ENCODE measurements around the gene MARCHF3. TPM values are rescaled to one million over a fixed set of nuclear protein-coding genes. Genes with fewer than 3 reads are reported as not detected.
A peak's percentile ranks its signal among the peaks of the same experiment; 100 is the strongest.

MARCHF3 gene
- total and polyA plus RNA-seq, 2 of the 13 experiments (the other 11 are each of a cell fraction or from before 2014, with no cell fraction given), result 4.8 to 11.9 TPM

GRCh38 chr5:127030259-127031146 lies at the start of gene MARCHF3 (continued):
- TF ChIP-seq, protein P1, sequence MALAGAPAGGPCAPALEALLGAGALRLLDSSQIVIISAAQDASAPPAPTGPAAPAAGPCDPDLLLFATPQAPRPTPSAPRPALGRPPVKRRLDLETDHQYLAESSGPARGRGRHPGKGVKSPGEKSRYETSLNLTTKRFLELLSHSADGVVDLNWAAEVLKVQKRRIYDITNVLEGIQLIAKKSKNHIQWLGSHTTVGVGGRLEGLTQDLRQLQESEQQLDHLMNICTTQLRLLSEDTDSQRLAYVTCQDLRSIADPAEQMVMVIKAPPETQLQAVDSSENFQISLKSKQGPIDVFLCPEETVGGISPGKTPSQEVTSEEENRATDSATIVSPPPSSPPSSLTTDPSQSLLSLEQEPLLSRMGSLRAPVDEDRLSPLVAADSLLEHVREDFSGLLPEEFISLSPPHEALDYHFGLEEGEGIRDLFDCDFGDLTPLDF (CRISPR knock-in tag; IDR thresholded peaks at IDR 0.05), result peak; percentile 88
- TF ChIP-seq ZBTB40 (IDR thresholded peaks at IDR 0.05), result no peak
- peak; percentile 51; the same call in 1 of the 2 replicates for TF ChIP-seq ZBTB40 (CRISPR knock-in tag; IDR thresholded peaks at IDR 0.05)
- TF ChIP-seq GZF1 (CRISPR knock-in tag; IDR thresholded peaks at IDR 0.05), result peak; percentile 17; the same call in 1 of the 2 replicates
- 0 out of 2 replicates have a peak, but pooled peaks have one; percentile 46 for TF ChIP-seq ARNTL (CRISPR knock-in tag; IDR thresholded peaks at IDR 0.05)
- TF ChIP-seq, protein P2, sequence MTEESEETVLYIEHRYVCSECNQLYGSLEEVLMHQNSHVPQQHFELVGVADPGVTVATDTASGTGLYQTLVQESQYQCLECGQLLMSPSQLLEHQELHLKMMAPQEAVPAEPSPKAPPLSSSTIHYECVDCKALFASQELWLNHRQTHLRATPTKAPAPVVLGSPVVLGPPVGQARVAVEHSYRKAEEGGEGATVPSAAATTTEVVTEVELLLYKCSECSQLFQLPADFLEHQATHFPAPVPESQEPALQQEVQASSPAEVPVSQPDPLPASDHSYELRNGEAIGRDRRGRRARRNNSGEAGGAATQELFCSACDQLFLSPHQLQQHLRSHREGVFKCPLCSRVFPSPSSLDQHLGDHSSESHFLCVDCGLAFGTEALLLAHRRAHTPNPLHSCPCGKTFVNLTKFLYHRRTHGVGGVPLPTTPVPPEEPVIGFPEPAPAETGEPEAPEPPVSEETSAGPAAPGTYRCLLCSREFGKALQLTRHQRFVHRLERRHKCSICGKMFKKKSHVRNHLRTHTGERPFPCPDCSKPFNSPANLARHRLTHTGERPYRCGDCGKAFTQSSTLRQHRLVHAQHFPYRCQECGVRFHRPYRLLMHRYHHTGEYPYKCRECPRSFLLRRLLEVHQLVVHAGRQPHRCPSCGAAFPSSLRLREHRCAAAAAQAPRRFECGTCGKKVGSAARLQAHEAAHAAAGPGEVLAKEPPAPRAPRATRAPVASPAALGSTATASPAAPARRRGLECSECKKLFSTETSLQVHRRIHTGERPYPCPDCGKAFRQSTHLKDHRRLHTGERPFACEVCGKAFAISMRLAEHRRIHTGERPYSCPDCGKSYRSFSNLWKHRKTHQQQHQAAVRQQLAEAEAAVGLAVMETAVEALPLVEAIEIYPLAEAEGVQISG (CRISPR knock-in tag; IDR thresholded peaks at IDR 0.05), result peak; percentile 70
- TF ChIP-seq KLF13 (CRISPR knock-in tag; IDR thresholded peaks at IDR 0.05), result no peak; the same call in 1 of the 2 replicates
- TF ChIP-seq PHB2 (IDR thresholded peaks at IDR 0.05; ENCODE audit: partially characterized antibody), result no peak
- TF ChIP-seq ZNF329 (CRISPR knock-in tag; IDR thresholded peaks at IDR 0.05; ENCODE audit: low read depth), result peak; percentile 50; the same call in 1 of the 2 replicates
- TF ChIP-seq DMAP1 (CRISPR knock-in tag; IDR thresholded peaks at IDR 0.05), result no peak
- TF ChIP-seq, protein P3, sequence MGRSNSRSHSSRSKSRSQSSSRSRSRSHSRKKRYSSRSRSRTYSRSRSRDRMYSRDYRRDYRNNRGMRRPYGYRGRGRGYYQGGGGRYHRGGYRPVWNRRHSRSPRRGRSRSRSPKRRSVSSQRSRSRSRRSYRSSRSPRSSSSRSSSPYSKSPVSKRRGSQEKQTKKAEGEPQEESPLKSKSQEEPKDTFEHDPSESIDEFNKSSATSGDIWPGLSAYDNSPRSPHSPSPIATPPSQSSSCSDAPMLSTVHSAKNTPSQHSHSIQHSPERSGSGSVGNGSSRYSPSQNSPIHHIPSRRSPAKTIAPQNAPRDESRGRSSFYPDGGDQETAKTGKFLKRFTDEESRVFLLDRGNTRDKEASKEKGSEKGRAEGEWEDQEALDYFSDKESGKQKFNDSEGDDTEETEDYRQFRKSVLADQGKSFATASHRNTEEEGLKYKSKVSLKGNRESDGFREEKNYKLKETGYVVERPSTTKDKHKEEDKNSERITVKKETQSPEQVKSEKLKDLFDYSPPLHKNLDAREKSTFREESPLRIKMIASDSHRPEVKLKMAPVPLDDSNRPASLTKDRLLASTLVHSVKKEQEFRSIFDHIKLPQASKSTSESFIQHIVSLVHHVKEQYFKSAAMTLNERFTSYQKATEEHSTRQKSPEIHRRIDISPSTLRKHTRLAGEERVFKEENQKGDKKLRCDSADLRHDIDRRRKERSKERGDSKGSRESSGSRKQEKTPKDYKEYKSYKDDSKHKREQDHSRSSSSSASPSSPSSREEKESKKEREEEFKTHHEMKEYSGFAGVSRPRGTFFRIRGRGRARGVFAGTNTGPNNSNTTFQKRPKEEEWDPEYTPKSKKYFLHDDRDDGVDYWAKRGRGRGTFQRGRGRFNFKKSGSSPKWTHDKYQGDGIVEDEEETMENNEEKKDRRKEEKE (IDR thresholded peaks at IDR 0.05), result no peak
